Daoy (cell line): Measurements from ENCODE around the gene NALCN. TPM values are rescaled to one million over a fixed set of nuclear protein-coding genes. Genes with fewer than 3 reads are reported as not detected.
A peak's percentile ranks its signal among the peaks of the same experiment; 100 is the strongest.
"Not testable (repeated sequence)": the region's sequence is repeated elsewhere in the genome, so short reads cannot be mapped to it uniquely, and the experiment has no call there.

Experiments
- DNase-seq: peaks from one replicate; pipeline ENCODE4 v3.0.0-alpha.2; 2015; ENCODE audit warnings: low read depth
- total RNA-seq: library from RNA; depleted of rRNA; stranded (reverse); fragments of >200 nt; shearing (Covaris generic); gene quantifications from 2 replicates; pipeline ENCODE4 v1.2.3, GENCODE V29; 2014

Gene NALCN
- total RNA-seq, 1 experiment from 2014 or later = not detected

DNA sequence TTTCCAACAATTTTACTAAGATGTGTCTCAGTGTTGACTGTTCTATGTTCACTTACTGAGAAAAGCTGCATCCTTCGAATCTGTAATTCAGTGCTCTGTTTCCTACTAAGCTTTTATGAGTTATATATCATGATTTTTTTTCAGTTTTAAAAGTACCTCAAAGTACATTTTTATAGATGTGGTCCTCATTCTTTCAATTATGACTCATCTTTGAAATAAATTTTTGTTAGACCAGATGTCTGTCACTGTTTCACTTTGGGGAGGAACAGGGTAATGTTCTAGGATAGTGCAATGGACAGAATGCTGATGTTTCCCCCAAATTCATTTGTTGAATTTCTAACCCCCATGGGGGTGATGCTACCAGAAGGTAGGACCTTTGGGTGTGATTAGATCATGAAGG, 74.8 kb downstream of the NALCN start:
- no peak for DNase-seq

DNA sequence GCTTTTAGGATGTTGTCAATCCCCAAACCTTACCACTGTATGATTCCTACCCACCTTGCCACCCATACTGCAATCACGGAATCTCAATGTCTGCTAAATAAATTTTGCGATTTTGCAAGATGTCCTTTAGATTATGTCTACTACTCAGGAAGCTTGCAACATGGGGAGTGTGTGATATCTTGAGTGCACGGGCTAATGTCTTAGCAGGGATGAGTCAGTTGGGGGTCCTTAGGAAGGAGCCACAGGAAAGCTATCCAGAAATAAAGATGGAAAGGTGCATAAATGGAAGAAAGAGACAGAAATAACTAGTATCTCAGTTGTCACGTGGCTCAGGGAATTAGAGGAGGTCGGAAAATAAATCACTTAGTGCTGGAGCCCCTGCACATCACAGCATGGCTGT, 77.1 kb downstream of the NALCN start:
- no peak for DNase-seq

DNA sequence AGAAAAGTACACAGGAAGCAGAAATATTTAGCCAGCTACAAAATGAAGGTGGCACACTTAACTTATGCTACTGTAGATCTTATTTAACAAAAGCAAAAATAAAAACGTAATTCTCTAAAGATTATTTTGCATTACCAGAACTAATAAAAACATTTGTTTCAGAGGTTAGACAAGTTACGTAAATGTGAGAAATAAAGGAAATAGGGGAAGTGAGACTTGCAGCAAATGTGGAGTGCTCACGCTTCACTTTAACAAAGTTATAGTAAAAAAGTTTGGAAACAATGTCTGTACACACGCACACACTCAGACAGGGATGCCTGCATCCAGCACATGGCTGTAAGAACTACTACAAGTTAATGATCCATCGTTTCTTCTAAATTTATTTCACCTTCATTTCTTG, 83.7 kb downstream of the NALCN start:
- DNase-seq = no peak

DNA sequence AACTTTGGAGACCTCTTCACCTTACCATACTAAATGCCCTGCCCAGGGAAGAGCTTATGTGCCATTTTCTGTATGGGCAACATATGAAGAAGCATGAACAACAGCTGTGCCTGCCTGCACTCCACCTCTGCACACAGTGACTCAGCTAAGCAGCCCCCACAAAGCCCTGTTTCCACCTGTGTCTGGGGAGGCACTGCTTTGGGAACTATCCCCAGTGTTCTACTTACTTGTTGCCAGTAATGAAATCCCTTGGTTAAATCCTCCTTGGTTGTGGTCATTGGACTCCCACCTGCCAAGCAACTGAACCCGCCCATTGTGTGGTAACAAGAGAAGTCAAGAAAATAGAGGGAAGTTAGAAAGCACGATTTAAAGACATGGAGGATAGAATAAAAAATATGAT, 84.6 kb downstream of the NALCN start:
- DNase-seq = peak; percentile 2

DNA sequence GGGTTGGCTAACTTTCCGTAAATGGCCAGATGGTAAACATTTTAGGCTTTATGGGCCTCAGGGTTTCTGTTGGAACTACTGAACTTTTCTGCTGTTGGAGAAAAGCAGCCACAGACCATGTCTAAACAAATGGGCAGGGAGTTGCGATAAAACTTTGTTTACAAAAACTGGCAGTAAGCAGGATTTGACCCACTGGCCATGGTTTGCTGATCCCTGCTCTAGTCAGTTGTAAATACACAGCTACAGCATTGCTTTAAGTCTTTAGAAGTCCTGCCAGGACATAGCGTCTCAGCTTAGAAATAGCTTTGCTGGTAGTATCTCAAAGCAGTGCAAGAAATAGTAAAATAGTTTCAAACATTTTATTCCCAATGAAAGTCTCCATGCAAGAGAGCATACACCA, 88.4 kb downstream of the NALCN start:
- DNase-seq = no peak

DNA sequence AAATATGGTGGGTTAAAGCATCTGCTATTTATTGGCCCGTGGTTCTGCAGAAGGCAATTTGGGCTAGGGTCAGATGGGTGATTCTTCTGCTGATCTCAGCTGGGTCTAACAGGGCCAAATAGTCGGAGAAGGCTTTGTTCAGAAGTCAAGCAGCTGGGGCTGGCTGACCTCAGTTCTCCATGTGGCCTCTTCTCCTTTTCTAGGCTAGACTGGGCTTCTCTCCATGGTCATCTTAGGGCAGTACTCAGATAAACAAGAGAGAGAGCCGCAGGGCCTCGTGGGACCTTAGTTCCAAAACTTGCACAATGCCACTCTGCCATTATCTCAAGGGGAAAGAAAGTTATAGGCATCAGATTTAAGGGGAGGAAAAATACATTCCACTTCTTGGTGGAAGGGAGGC, 89.6 kb downstream of the NALCN start:
- DNase-seq = no peak

DNA sequence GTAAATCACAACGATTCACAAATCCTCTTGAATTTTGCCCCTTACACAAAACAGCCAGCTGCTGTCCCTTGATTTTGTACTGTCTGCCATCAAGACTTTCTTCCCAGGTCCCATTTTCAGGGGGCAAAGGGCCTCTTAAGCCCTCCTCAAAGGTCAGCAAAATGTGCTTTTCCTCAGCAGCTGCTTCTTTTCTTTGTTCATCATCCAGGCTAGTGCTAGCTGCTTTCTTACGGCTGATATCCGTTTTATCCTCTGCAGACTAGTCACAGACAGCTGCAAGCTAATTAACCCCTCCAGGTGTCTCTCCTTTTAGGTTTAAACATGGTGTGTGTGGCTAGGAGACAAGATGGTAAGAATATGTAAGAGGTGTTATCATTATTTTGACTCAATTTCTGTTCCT, 90.9 kb downstream of the NALCN start:
- DNase-seq = no peak

DNA sequence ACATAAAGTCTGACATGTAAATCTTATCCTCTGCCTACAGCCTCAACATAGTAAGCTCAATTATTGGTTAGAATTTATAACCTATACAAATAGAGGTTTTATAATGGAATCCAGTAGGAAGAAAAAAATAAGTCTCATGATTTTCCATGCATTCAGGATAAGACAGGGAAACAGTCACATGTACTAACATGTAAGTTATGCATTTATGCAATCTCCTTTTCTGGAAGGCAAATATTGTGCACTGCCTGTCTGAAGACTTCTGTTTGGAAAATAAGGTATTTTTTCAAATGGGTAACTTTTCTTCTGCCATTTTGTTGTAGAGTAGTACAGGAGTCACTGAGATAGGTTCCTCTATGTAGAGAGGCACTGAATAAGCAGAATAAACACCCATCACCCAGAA, 92.7 kb downstream of the NALCN start:
- no peak for DNase-seq

DNA sequence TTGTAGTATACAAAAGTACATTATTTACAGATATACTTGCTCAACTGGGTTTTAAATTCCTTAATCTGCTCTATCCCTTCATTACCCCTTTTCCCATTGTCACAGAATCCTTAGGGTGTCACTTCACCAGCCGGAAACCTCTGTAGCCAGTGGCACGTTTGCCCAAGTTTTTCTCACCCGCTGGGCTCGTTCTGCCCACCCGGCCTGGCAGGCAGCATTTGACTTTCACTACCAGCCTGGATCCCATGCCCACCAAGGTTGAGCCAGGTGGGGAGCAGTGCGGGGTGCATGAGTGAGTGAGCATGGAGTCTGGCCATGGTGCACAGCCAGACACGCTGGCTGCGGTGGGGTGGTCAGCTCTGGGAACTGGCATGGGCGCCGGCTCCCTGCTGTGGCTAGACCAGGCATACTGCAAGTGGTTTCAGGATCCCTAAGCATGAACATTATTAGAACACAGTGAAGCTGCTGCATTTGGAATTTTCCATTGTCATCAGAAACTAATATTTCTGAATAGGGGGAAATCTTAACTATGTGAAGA, 98.3 kb downstream of the NALCN start:
- no peak for DNase-seq

DNA sequence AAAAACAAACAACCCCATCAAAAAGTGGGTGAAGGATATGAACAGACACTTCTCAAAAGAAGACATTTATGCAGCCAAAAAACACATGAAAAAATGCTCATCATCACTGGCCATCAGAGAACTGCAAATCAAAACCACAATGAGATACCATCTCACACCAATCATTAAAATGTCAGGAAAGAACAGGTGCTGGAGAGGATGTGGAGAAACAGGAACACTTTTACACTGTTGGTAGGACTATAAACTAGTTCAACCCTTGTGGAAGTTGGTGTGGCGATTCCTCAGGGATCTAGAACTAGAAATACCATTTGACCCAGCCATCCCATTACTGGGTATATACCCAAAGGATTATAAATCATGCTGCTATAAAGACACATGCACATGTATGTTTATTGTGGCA, 102.8 kb downstream of the NALCN start:
- DNase-seq = not testable (repeated sequence)

DNA sequence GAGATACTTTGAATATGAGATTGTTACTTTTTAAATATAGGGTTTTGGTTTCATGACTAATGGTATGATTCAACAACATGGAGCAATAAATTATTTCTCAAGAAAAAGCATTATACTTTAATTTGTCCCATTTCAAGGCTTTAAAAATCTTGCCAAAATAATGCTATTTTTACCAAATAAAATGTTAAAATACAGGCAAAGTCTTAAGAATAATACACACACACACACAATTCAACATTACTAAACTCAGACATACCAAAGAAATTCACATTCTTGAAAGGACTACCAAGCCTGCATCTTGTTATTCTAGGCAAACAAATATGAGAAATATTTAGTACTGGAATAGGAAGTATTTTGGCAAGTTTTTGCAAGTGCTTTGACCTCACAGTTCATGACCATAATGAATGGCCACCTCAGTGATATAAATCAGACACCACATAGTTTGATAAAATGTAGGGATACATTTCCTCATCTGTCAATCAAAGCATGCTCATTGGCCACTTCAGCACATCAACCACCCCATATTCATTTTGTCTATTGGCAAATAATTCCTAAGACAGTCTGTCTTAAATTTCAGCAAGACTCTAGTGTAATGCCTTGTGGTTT, 107.2 kb downstream of the NALCN start:
- DNase-seq = no peak

DNA sequence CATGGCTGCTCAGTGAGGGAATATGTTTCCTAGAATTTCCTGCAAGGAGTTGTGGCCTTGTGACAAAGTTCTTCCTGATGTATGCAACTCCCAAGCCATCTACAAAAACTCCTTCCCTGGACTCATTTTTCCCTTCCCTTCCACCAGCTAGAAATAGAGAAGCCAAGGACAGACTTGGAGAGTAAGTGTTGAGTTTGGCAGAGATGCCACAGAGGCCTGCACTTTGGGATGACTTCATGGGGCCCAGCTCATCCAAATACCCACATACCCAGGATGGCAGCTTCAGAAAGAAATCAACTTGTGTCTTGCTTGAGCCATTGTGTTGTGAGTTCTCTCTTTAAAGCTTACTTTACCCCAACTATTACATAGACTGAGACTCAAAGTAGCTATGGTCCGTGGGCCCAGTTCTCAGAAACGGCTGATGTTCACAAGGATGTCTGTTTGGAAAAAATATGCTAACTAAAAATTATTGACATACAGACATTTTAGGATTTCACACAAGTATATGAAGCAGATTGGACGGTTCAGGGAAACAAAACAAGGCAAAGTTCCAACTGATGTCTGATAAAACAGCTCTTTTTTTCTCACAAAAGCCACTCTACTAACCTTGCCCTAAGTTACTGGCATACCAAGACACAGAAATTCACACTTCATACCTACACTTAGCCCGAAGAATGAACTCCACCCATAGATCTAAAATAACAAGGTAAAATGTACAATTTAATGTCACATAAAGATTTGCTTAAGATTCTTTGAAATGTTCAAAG, 107.9 kb downstream of the NALCN start:
- DNase-seq = no peak

DNA sequence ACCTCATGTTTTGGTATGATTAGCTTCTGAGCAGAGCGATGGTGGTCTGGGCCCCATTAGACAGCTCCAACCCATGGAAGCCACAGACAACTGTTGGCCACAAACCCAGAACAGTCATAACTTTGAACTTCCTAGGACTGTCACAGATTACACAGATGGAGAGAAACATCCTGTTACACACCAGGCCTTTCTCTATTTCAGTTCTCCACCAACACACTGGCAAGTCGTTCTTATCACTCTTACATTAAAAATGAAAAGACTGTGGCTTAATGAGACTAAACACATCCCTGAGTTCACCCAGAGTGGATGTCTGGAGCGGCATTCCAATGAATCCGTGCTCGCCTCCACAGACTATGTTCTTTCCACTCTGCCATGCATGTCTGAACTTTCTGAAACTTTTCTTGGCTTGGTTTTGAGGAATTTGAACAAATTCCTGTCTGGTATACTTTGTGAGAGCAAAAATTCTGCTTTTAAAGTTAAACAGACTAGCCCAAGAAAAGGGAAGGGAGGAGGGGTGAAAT, 109.1 kb downstream of the NALCN start:
- peak; percentile 7 for DNase-seq

DNA sequence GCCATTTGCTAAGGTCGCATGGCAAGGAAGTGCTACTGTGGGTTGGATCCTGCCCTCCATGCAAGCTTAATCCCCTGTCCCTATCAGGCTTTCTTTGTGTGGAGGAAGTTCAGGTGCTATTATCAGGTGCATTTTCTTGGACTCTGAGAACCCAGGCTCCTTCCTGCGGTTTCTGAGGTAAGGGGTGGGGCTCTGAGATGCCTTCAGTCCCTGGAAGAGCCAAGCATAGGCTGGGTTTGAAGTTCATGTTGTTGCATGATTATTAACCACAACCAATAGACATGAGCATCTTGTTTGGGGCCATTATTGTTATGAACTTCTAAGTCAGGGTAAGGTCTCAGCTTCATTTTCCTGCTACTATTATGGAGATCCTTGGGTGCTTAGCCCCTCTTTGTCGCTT, 109.5 kb downstream of the NALCN start:
- DNase-seq = no peak

DNA sequence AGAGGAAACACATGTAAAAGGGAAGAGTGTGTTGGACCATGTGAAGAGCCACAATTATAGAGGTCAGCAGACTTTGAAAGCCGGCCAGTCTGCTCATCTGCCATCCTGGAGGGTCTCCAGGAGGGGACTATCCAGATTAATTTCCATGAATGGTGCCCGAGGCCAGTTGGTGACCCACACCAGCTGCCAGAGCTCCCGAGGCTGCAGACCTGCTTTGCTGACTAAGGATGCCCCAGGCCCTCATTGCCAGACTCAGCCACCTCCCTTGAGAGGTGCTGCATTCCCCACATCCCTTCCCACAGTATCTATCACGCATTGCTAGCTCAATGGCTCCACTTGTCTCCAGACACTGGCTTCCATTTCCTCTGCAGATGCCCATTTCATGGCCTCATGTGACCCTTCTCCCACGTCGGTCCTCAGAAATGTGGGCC, 110.3 kb downstream of the NALCN start:
- no peak for DNase-seq

DNA sequence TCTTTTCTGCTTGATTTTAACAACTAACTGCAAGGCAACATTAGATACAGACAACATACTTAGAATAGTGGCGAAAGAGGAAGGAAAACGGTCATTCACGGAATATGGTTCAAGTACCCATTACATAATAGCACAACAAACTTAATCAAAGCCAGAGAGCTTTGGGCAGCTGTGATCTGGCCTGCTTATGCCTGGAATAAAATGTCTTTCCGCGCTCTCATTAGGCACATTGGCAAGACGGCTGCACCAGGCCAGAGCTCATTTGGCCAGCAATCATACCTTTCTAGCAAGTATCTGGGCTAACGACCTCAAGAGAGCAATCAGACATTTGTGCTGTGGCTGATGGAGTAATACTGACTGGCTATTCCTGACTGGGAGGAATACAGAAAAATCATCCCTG, 112.8 kb downstream of the NALCN start:
- no peak for DNase-seq

DNA sequence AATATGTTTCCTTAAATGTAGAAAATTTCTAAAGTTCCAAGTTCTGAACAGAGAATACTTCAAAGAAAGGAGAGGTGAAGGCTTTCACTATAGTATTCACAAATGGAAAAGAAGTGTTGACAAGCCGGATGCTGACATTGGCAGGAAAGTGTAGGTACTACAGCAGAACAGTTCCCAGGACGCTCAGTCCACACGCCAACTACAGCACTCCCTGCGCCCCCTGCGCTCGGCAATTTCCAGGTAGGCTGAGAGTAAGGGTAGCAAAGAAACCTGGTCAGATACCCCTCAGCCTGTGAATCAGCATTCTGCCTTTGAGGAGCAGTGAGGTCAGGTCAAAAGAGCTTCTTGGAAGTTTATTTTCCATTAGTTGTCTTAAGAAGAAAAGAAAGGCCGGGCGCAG, 115.3 kb downstream of the NALCN start:
- DNase-seq = no peak

DNA sequence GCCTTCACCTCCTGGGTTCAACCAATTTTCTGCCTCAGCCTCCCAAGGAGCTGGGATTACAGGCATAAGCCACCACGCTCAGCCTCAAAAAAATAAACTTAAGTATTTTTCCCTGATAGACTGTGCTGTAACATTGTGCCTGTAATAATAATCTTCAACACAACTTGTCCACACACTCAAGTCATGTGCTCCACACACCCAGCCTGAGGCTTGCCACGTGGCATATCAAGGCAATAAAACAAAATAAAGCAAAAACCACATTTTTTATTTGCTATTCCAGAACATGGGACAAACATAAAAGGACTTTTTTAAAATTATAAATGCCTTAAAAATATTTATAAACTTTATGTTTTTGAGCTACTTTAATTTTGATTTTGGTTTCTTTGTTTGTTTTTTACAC, 115.8 kb downstream of the NALCN start:
- no peak for DNase-seq

DNA sequence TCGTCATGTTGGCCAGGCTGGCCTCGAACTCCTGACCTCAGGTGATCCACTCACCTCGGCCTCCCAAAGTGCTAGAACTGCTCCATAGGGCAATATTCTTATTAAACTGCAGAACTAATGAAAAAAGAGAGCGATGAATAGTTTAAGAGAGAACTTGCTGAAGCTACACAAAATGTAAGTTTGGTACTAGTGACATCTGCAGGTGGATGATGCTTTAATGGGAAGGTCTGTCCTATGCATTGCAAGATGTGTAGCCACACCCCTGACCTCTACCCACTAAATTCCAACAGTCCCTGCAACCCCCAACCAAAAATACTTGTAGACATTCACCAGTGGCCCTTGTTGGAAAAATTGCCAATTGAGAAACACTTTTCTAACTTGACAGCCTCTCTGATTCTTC, 117.8 kb downstream of the NALCN start:
- DNase-seq = no peak

DNA sequence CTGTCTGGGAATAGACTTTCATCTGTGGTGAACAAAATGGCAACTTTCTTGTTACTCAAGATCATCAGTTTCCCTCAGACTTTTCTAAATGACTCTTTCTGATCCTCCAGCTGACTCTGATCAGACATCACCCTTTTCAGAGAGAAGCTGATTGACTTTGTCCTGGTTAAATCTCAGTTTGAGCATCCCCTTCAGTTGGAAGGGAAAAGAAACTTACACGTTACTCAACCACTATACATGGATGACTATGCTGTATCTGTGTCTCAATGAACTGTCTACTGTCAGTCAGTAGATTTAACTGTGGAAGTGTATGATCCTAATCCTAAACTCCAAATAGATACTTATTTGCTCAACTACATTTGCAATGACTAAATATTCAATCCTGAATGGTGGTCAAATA, 118.5 kb downstream of the NALCN start:
- no peak for DNase-seq

DNA sequence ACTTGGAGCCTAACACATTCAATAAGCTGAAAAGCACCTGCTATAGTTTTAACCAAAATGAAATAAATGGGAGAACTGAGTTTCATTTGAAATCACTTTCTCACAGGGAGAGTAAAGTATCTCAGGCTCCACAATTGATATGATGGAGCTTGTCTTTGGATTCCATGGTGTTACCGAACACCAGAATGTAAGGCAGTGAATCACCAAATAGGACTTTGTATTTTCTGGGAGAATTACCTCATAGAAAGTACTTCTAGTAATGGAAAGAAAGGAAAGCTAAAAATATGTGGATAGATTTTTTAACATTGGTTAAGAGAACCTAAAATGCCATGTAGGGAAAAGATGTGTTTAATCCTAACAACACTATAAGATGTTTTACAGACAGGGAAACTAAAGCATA, 123.6 kb downstream of the NALCN start:
- DNase-seq = no peak

DNA sequence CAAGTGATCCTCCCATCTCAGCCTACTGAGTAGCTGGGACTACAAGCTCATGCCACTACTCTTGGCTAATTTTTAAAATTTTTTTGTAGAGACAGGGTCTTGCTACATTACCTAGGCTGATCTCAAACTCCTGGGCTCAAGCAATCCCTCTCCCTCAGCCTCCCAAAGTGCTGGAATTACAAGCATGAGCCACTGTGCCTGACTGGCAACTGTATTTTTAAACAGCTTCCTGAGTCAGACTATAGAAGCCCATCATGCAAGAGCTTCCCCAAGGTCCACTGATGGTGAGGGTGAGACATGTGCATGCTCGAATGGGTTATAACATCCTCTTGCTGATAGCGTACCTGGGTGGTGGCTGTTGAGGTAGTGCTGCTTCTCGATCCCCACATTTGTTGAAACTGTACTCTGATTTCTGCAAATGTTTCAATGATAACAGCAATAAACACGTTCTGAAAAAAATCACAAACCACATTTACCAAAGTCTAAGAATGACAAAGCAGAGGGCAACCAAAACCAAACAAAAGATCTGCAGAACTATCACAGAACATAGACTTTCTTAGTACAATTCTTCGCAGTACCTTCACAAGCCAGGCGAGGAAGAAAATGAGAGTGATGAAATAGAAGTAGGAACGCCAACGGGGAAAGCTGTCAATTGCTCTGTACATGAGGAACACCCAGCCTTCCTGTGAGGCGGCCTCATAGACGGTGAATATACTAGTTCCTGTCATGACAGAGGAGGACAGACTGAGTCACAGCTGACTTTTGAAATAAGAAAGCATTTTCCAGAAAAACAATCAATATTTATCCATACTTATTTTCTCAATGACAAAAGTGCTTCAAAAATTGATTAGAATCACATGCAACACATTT, 124.4 kb downstream of the NALCN start:
- DNase-seq = no peak
